Right lobe of liver (tissue), 6 donors: ENCODE measurements around the gene GNPAT. TPM values are rescaled to one million over a fixed set of nuclear protein-coding genes. Genes with fewer than 3 reads are reported as not detected.

Source experiments
- ATAC-seq, 4 donors: fragments of 200-7000 bp; cut with Tn5 transposase; one replicate each; pipeline ENCODE4 v1.9.1; 2020; ENCODE audit warnings: mild to moderate bottlenecking in 4 of 4, moderate library complexity in 4 of 4
- DNase-seq, 3 donors: peaks; one replicate each; pipeline ENCODE4 v3.0.0-alpha.2; 2020
- H3K27ac ChIP-seq, 3 donors: fragments of 200-600 bp; one replicate each; pipeline ENCODE4 v1.8.0; 2022
- H3K27me3 ChIP-seq, 2 donors: fragments of 200-600 bp; one replicate each; pipeline ENCODE4 v1.8.0; 2022
- H3K36me3 ChIP-seq, 4 donors: fragments of 200-600 bp; sonication (generic) in 1 of 4; one replicate each; pipeline versions ENCODE4 v1.5.1 to v1.8.0; 2017 to 2022; ENCODE audit warnings: control low read depth in 1 of 4
- H3K4me1 ChIP-seq, 4 donors: fragments of 200-600 bp; sonication (generic) in 1 of 4; one replicate each; pipeline versions ENCODE4 v1.5.1 to v1.8.0; 2017 to 2022; ENCODE audit warnings: control low read depth in 1 of 4
- H3K4me3 ChIP-seq, 3 donors: fragments of 200-600 bp; one replicate each; pipeline ENCODE4 v1.8.0; 2022
- H3K9me3 ChIP-seq, 4 donors: fragments of 200-600 bp; sonication (generic) in 1 of 4; one replicate each; pipeline versions ENCODE4 v1.5.1 to v1.8.0; 2017 to 2022; ENCODE audit warnings: control low read depth in 1 of 4
- POLR2A ChIP-seq: fragments of 450-650 bp; IDR thresholded peaks from one replicate; pipeline ENCODE4 v1.6.1; 2017; ENCODE audit warnings: antibody characterized with exemption, mild to moderate bottlenecking
- WGBS: methylation state at CpG from one replicate; pipeline ENCODE4 v1.1.6; 2018; ENCODE audit warnings: low coverage, low lambda C conversion rate; ENCODE audit not compliant: insufficient coverage; ENCODE audit errors: missing lambda C conversion rate; 5-methylcytosine and 5-hydroxymethylcytosine counted together
- intact Hi-C, 2 donors: fragments of 100-400 bp; cut with DNase I; formaldehyde crosslinking; loops; one replicate each; pipeline versions ENCODE4 v1.11.2 to v1.14.1; 2022
- total RNA-seq, 6 experiments: library from RNA; depleted of rRNA in 2 of 6; stranded (reverse); fragments of >200 nt in 2 of 6; fragmentation: NEBNext Ultra II Directional in 3 of 6; extraction: Animal tissue kit (Norgen Biotek cat#: 25700) in 3 of 6; gene quantifications; one replicate each; pipeline versions ENCODE4 v1.1.0 to v1.2.4, GENCODE V29; 2016 to 2023
- TF ChIP-seq, protein P1 (sequence below), 4 donors: fragments of 200-600 bp in 3 of 4; fragments of 450-650 bp in 1 of 4; IDR thresholded peaks; one replicate each; pipeline versions ENCODE4 v1.5.1 to v1.8.0; 2016 to 2022; ENCODE audit warnings: antibody characterized with exemption in 4 of 4, mild to moderate bottlenecking in 2 of 4
- donor health status: DM: no; HTN: yes; CAD: no.
- donor health status: DM: no; HTN: no; CAD: no.
- donor health status: DM: no; HTN: no; CAD: no.
- donor health status: DM: no; HTN: yes; CAD: no.
- donor health status: DM: no; HTN: yes; CAD: no.

Gene GNPAT
- total RNA-seq, 6 experiments from 2014 or later: 18.5 to 24.3 (median 20.1) TPM

GRCh38 chr1:231272880-231273279 is 31.9 kb downstream of the GNPAT start:
- H3K4me3 ChIP-seq: no peak overlapping the region
- 67% methylated on average over 1 of the region's 2 CpGs for WGBS
- DNase-seq (no peak), ATAC-seq (peak in 2 of 4 donors; percentile 35 to 54)
- no peaks in the 10 kb centered on the region for H3K27me3 ChIP-seq
- H3K9me3 ChIP-seq: no peaks in the 10 kb centered on the region
- H3K4me1 ChIP-seq: no peaks in the 10 kb centered on the region
- TF ChIP-seq, protein P1, sequence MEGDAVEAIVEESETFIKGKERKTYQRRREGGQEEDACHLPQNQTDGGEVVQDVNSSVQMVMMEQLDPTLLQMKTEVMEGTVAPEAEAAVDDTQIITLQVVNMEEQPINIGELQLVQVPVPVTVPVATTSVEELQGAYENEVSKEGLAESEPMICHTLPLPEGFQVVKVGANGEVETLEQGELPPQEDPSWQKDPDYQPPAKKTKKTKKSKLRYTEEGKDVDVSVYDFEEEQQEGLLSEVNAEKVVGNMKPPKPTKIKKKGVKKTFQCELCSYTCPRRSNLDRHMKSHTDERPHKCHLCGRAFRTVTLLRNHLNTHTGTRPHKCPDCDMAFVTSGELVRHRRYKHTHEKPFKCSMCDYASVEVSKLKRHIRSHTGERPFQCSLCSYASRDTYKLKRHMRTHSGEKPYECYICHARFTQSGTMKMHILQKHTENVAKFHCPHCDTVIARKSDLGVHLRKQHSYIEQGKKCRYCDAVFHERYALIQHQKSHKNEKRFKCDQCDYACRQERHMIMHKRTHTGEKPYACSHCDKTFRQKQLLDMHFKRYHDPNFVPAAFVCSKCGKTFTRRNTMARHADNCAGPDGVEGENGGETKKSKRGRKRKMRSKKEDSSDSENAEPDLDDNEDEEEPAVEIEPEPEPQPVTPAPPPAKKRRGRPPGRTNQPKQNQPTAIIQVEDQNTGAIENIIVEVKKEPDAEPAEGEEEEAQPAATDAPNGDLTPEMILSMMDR (IDR thresholded peaks at IDR 0.05): no peak
- TF ChIP-seq POLR2A: no peak
- peaks cover 0 to 74% (median 25%) of the 10 kb centered on the region in 4 donors for H3K36me3 ChIP-seq
- no peak overlapping the region for H3K27ac ChIP-seq
- intact Hi-C loops: no loop called here

- no peaks in the 10 kb centered on the region for H3K4me1 ChIP-seq
- ATAC-seq (no peak), DNase-seq (no peak)
- no peak overlapping the region for H3K27ac ChIP-seq
- 92% methylated on average over 7 of the region's 8 CpGs for WGBS
- no peaks in the 10 kb centered on the region for H3K27me3 ChIP-seq
- intact Hi-C loops: no loop called here
- H3K36me3 ChIP-seq: peaks cover 0 to 70% (median 23%) of the 10 kb centered on the region in 4 donors
- no peak overlapping the region for H3K4me3 ChIP-seq
- no peaks in the 10 kb centered on the region for H3K9me3 ChIP-seq
- TF ChIP-seq, protein P1 (IDR thresholded peaks at IDR 0.05): no peak
- no peak for TF ChIP-seq POLR2A
These were observed 33.3 kb downstream of the GNPAT start for GRCh38 chr1:231274119-231274825.

GRCh38 chr1:231278100-231278790 is 37.2 kb downstream of the GNPAT start:
- DNase-seq (peak in 1 of 3 donors; percentile 49), ATAC-seq (peak in 1 of 4 donors; percentile 31)
- Histone ChIP-seq H3K27ac (no peak overlapping the region), H3K9me3 (no peaks in the 10 kb centered on the region), H3K36me3 (peaks cover 0 to 46% (median 17%) of the 10 kb centered on the region in 4 donors), H3K4me3 (no peak overlapping the region), H3K4me1 (no peaks in the 10 kb centered on the region), H3K27me3 (no peaks in the 10 kb centered on the region)
- intact Hi-C loops: no loop called here
- TF ChIP-seq, protein P1 (IDR thresholded peaks at IDR 0.05): no peak
- TF ChIP-seq POLR2A: no peak
- WGBS: 76% methylated on average over 6 of the region's 9 CpGs

DNA sequence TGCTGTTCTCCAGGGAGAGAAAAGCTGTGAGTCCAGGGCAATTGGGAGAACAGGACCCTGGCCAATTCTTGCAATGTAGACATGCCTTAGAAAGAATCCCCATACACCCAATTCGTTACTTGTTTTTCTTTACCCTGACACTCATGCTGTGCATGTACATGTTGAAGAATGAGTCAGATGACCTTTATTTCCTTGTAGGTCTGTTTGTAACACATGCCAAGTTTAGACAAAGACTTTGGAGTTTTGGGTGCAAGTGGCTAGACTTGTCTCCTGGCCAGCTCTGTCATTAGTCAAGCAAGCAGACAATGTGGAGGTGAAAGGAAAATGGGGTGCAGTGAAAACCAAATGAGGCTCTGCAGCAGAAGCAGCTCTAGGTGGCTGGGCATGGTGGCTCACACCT is 38.1 kb downstream of the GNPAT start:
- intact Hi-C loops: no loop called here
- DNase-seq (no peak), ATAC-seq (no peak)
- Histone ChIP-seq H3K27me3 (no peaks in the 10 kb centered on the region), H3K27ac (no peak overlapping the region), H3K4me3 (no peak overlapping the region), H3K4me1 (no peaks in the 10 kb centered on the region), H3K9me3 (no peaks in the 10 kb centered on the region), H3K36me3 (peaks cover 0 to 39% (median 15%) of the 10 kb centered on the region in 4 donors)
- 67% methylated on average over 1 of the region's 1 CpG for WGBS
- no peak for TF ChIP-seq POLR2A
- TF ChIP-seq, protein P1 (IDR thresholded peaks at IDR 0.05): no peak
